Endothelial cell of umbilical vein (primary cell): Measurements from ENCODE around the gene CEP95. TPM values are rescaled to one million over a fixed set of nuclear protein-coding genes. Genes with fewer than 3 reads are reported as not detected.

Experiments
- BruUV-seq: library from RNA; stranded (reverse); fragments of 400-500 nt; replicated peaks from 2 replicates; lab custom pipeline; 2021; lab: Mats Ljungman, UMichigan
- CTCF ChIA-PET: fragments of 300-600, 350-600 bp; sonication (Branson Sonifier 250); formaldehyde crosslinking; loops from one replicate; lab custom pipeline; 2021; ENCODE audit warnings: antibody characterized with exemption, inconsistent platforms; lab: Charles Lee
- POLR2A ChIA-PET: fragments of 300-600, 350-600 bp; sonication (Branson Sonifier 250); formaldehyde crosslinking; loops from one replicate; lab custom pipeline; 2021; ENCODE audit warnings: antibody characterized with exemption, inconsistent platforms; lab: Charles Lee
- DNase-seq: peaks from one replicate; pipeline ENCODE4 v3.0.0-alpha.2; 2011; ENCODE audit warnings: low read depth, low spot score
- FAIRE-seq: peaks from 2 replicates; lab custom pipeline; 2011; peaks lifted over from hg19 to GRCh38; lab: Jason Lieb, UNC
- H2AFZ ChIP-seq: 2 replicates; pipeline ENCODE4 v1.6.0; 2012; ENCODE audit warnings: low read depth, low read length, control low read depth, inconsistent platforms
- H3K27ac ChIP-seq: 2 replicates; pipeline ENCODE4 v1.5.1; 2011; ENCODE audit warnings: low read depth, mild to moderate bottlenecking, control low read depth, low read length, moderate library complexity; ENCODE audit not compliant: insufficient read depth
- H3K27me3 ChIP-seq, 2 experiments: 2 replicates each; pipeline versions ENCODE4 v1.6.0 to v1.6.1; 2011; ENCODE audit warnings: low read length in 2 of 2, mixed read lengths in 1 of 2; ENCODE audit not compliant: control insufficient read depth in 2 of 2, insufficient read depth in 2 of 2
- H3K36me3 ChIP-seq, 2 experiments: 2 replicates in 1 of 2; 3 replicates in 1 of 2; pipeline ENCODE4 v1.5.1; 2011; ENCODE audit warnings: low read length in 2 of 2, mild to moderate bottlenecking in 1 of 2, moderate library complexity in 1 of 2; ENCODE audit not compliant: control insufficient read depth in 2 of 2, insufficient read depth in 2 of 2; ENCODE audit errors: extremely low read depth in 1 of 2
- H3K4me1 ChIP-seq: 3 replicates; pipeline ENCODE4 v1.5.1; 2011; ENCODE audit warnings: mild to moderate bottlenecking, low read length; ENCODE audit not compliant: control insufficient read depth, insufficient read depth; ENCODE audit errors: extremely low read depth
- H3K4me2 ChIP-seq: 2 replicates; pipeline ENCODE4 v1.6.1; 2011; ENCODE audit warnings: low read length, control low read depth, mixed read lengths; ENCODE audit not compliant: insufficient read depth
- H3K4me3 ChIP-seq, 3 experiments: fragments of 200-600 bp in 1 of 3; sonication (generic), shearing (Covaris generic) in 1 of 3; replicated peaks in 1 of 3; 2 replicates each; pipeline ENCODE4 v1.5.1; 2011 to 2016; ENCODE audit warnings: control low read depth in 3 of 3, low read length in 3 of 3, mild to moderate bottlenecking in 2 of 3, inconsistent platforms in 1 of 3, low read depth in 1 of 3, moderate library complexity in 1 of 3; ENCODE audit not compliant: insufficient read depth in 1 of 3
- H3K79me2 ChIP-seq: 2 replicates; pipeline ENCODE4 v1.6.0; 2012; ENCODE audit warnings: low read length, inconsistent platforms; ENCODE audit not compliant: control insufficient read depth, insufficient read depth
- H3K9ac ChIP-seq: replicated peaks from 2 replicates; pipeline ENCODE3; 2011; ENCODE audit warnings: low read length, control low read depth; ENCODE audit not compliant: insufficient read depth; ENCODE audit errors: extremely low read depth
- H3K9me1 ChIP-seq: replicated peaks from 3 replicates; pipeline ENCODE4 v1.6.0; 2011; ENCODE audit warnings: mild to moderate bottlenecking, low read length; ENCODE audit not compliant: control insufficient read depth, insufficient read depth; ENCODE audit errors: extremely low read depth
- H3K9me3 ChIP-seq: replicated peaks from 2 replicates; pipeline ENCODE4 v1.5.1; 2012; ENCODE audit warnings: low read length, inconsistent platforms; ENCODE audit not compliant: control insufficient read depth, insufficient read depth
- H4K20me1 ChIP-seq: replicated peaks from 2 replicates; pipeline ENCODE3; 2011; ENCODE audit warnings: mild to moderate bottlenecking, low read length; ENCODE audit not compliant: control insufficient read depth, insufficient read depth; ENCODE audit errors: extremely low read depth
- EZH2 ChIP-seq: IDR thresholded peaks from 2 replicates; pipeline ENCODE4 v1.6.1; 2012; ENCODE audit warnings: borderline replicate concordance, low read depth, mild to moderate bottlenecking, moderate library complexity, low read length, inconsistent platforms; ENCODE audit not compliant: severe bottlenecking
- FOS ChIP-seq: IDR thresholded peaks from 2 replicates; pipeline ENCODE4 v1.6.1; 2011; ENCODE audit warnings: mild to moderate bottlenecking, low read length, moderate library complexity, borderline replicate concordance; ENCODE audit not compliant: insufficient read depth
- GATA2 ChIP-seq: IDR thresholded peaks from 2 replicates; pipeline ENCODE4 v1.7.0; 2011; ENCODE audit warnings: low read depth, mild to moderate bottlenecking, moderate library complexity, mixed read lengths, low read length; ENCODE audit not compliant: insufficient read length, insufficient read depth
- JUN ChIP-seq: IDR thresholded peaks from 2 replicates; pipeline ENCODE4 v1.6.1; 2011; ENCODE audit warnings: borderline replicate concordance, low read depth; ENCODE audit not compliant: insufficient read length, insufficient read depth
- MAX ChIP-seq: IDR thresholded peaks from 2 replicates; pipeline ENCODE4 v1.6.1; 2011; ENCODE audit not compliant: insufficient read depth, insufficient read length
- MYC ChIP-seq: IDR thresholded peaks from one replicate; pipeline ENCODE4 v1.6.1; 2011; ENCODE audit warnings: mild to moderate bottlenecking, low read depth, low read length
- POLR2A ChIP-seq: IDR thresholded peaks from 2 replicates; pipeline ENCODE4 v1.6.1; 2012; ENCODE audit warnings: low read depth, mild to moderate bottlenecking, control low read depth, low read length
- POLR2AphosphoS5 ChIP-seq: IDR thresholded peaks from 2 replicates; pipeline ENCODE4 v1.6.1; 2012; ENCODE audit warnings: low read depth, mild to moderate bottlenecking, control low read depth, low read length, moderate library complexity; ENCODE audit not compliant: insufficient read depth
- dilution Hi-C: fragments of 300-500 bp; cut with MboI; formaldehyde crosslinking; loops from one replicate; pipeline ENCODE4 v1.15.0; 2019; ENCODE audit warnings: low sequenced_read_pairs; ENCODE audit not compliant: extremely low pct_ligation_motif_present
- intact Hi-C: fragments of 100-400 bp; cut with micrococcal nuclease; formaldehyde crosslinking; loops from one replicate; pipeline ENCODE4 v1.10.0; 2022
- polyA plus RNA-seq, 4 experiments: library from polyadenylated mRNA; depleted of rRNA in 3 of 4; stranded (reverse) in 3 of 4; unstranded in 1 of 4; fragments of >200 nt; gene quantifications; 2 replicates each; pipeline versions ENCODE4 v1.2.1 to v1.2.3, GENCODE V29; 2011 to 2012; ENCODE audit warnings: missing spikeins in 1 of 4
- total RNA-seq: library from RNA; stranded (reverse); gene quantifications from 2 replicates; pipeline ENCODE4 v1.2.3, GENCODE V29; 2021
- TF ChIP-seq, protein P1 (sequence below), 2 donors: IDR thresholded peaks; 1 replicate in 1 of 2; 2 replicates in 1 of 2; pipeline ENCODE4 v1.5.1; 2011; ENCODE audit warnings: low read length in 2 of 2, mild to moderate bottlenecking in 2 of 2, moderate library complexity in 2 of 2, control low read depth in 1 of 2, inconsistent platforms in 1 of 2, low read depth in 1 of 2; ENCODE audit not compliant: insufficient read depth in 1 of 2; ENCODE audit errors: extremely low read depth in 1 of 2

Gene CEP95
- total and polyA plus RNA-seq, 2 donors (not counting 3 experiments of a cell fraction or from before 2014, with no cell fraction given), result 14.1 to 35.5 TPM

GRCh38 chr17:64544742-64545141 lies 38.0 kb downstream of the CEP95 start:
- no peak overlapping the region for H3K4me3 ChIP-seq
- POLR2A ChIA-PET, result no interaction called here
- DNase-seq (no peak), FAIRE-seq (no peak)
- CTCF ChIA-PET, result interaction anchor here (0.7 to 0.8 kb wide), 2 partner anchors 9 to 10 kb away, joined by 3 read pairs; no protein-coding TSS in a partner anchor
- H3K36me3 ChIP-seq, result peaks cover 28 to 38% of the 10 kb centered on the region in 2 experiments
- no peak overlapping the region for H3K9ac ChIP-seq
- peaks cover 12% of the 10 kb centered on the region for H3K79me2 ChIP-seq
- no TSS peak for BruUV-seq
- H3K9me1 ChIP-seq, result no peaks in the 10 kb centered on the region
- no peak overlapping the region for H3K27ac ChIP-seq
- H3K9me3 ChIP-seq, result no peaks in the 10 kb centered on the region
- intact Hi-C loops (no loop called here), dilution Hi-C loops (no loop called here)
- no peaks in the 10 kb centered on the region for H3K27me3 ChIP-seq
- H3K4me2 ChIP-seq, result no peak overlapping the region
- TF ChIP-seq POLR2AphosphoS5 (no peak), EZH2 (no peak), FOS (no peak), MAX (no peak), MYC (no peak), GATA2 (no peak), JUN (no peak), POLR2A (no peak)
- TF ChIP-seq, protein P1, sequence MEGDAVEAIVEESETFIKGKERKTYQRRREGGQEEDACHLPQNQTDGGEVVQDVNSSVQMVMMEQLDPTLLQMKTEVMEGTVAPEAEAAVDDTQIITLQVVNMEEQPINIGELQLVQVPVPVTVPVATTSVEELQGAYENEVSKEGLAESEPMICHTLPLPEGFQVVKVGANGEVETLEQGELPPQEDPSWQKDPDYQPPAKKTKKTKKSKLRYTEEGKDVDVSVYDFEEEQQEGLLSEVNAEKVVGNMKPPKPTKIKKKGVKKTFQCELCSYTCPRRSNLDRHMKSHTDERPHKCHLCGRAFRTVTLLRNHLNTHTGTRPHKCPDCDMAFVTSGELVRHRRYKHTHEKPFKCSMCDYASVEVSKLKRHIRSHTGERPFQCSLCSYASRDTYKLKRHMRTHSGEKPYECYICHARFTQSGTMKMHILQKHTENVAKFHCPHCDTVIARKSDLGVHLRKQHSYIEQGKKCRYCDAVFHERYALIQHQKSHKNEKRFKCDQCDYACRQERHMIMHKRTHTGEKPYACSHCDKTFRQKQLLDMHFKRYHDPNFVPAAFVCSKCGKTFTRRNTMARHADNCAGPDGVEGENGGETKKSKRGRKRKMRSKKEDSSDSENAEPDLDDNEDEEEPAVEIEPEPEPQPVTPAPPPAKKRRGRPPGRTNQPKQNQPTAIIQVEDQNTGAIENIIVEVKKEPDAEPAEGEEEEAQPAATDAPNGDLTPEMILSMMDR (IDR thresholded peaks at IDR 0.05; ENCODE audit: extremely low read depth in 1 of 2, insufficient read depth in 1 of 2, low read depth in 1 of 2, low read length in 2 of 2), result no peak
- no peaks in the 10 kb centered on the region for H3K4me1 ChIP-seq
- no peak overlapping the region for H2AFZ ChIP-seq
- H4K20me1 ChIP-seq, result no peaks in the 10 kb centered on the region
